NCI-H748 treated with DMSO at 0.1 percent for 48 hours (cell line): ENCODE data around the gene EIPR1.
"Not testable (repeated sequence)": the region's sequence is repeated elsewhere in the genome, so short reads cannot be mapped to it uniquely, and the experiment has no call there.

Source experiments
- DNase-seq: peaks from one replicate; lab custom pipeline; 2025; lab: John Stamatoyannopoulos, UW

The EIPR1 gene

DNA sequence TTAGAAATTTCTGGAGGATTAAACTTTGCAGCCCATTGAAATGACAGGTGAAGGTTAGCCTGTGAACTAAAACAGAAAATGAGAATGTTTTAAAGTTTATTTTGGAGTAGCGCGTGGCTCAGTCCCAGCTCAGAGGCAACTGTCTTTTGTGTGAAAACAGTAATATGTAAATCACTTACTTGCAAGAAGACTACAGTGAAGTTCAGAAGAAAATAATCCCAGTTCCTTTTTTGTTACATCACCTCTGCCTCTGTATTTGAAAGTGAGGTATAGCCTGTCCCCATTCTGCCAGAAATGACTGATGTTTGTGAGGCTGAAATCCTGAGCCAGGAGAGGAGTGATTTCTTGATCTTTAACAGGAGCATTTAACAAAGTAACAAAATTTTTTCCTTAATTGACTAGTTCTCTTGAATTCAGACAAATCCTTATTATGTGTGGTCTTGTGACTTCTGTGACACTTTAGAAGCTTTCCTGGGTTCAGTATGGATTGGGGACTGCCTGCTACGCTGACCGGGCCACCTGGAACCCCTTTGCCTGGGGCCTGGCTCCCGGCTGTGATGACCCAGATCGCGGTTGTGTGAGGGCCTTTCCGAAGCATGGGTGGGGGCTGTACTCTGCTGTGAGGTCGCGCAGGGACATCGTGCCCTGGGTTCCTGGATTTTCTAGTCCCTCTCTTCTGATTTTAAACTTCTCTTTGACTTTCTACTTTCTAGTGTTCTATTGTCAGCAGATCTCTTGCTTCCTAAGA is 26.1 kb upstream of the EIPR1 start:
- DNase-seq = no peak

DNA sequence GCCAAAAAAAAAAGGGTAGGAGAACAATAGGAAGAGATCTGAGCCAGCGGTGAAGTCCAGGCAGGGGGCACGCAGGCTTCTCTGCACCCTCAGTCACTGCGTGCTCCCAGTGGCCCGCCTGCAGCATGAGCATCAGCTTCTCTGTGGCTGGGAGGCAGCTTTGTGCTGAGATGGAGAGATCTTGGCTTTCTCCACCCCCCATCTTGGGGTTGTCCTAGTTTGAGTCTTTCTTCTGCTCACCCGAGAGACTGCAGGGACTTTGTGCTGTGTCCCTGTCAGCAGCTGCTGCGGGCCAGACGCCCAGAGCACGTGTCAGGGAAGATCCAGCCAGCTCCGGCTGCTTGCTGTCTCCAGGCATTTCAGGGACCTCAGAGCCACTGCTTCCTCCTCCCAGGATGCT is 22.2 kb upstream of the EIPR1 start:
- no peak for DNase-seq

DNA sequence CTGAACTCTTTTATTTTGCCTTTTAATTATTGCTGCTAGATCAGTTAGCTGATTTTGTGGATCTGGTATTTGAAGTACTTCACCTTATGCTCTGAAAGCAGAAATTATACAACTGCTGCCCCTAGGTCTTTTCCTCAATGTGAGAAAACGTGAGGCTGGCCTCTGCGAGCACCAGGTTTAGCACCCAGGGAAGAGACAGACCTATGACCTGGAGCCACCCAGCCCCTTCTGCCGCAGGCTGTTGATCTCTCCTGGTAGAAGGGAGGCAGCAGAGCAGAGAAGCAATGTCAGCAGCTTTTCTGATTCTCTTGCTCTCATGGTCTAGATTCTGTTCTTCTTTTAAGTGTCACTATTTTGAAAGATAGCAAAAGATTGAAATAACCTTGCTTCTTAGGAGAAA is 21.8 kb upstream of the EIPR1 start:
- DNase-seq = no peak

DNA sequence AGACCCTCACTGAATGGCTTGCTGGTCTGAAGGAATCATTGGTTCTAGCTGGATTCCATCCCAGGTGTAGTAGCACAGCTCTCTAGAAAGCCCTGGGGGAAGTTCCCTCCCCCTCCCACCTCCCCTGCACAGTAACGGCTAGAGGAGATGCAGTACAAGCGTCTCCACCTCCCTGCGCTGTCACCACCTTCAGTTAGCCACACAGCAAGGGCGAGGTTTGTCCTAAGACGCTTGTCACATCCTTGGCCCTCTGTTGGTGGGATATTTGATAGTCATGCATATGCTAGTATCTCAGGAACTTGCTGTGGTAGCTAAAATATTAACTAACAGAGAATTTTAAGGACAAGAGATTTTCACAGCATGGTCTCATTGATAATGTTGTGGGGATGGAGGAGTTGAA is 21.2 kb upstream of the EIPR1 start:
- DNase-seq = no peak

DNA sequence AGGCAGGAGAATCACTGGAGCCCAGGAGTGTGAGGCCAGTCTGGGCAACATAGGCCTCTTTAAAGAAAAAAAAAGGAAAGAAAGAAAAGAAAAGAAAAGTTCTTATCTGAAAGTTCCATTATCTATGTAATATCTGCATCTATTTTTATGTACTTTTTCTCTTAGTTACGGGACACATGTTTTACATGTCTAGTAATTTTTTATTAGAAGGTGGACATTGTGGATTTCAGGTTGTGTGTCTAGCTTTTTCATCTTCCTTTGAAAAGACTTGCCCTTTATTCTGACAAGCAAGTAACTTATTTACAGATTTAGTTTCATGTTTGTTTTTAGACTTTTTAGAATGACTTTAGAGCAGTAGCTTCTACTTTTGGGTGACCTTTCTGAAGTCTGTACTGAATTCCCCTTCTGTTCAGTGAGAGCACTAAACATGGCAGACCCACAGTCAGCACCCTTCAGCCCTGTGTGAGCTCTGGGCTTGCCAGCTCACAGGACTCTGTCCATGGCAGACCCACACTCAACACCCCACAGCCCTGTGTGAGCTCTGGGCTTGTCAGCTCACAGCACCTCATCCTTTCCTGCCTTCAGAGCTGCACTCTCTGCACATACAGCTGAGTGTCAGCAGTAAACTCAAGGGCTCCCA is 19.4 kb upstream of the EIPR1 start:
- DNase-seq = no peak

DNA sequence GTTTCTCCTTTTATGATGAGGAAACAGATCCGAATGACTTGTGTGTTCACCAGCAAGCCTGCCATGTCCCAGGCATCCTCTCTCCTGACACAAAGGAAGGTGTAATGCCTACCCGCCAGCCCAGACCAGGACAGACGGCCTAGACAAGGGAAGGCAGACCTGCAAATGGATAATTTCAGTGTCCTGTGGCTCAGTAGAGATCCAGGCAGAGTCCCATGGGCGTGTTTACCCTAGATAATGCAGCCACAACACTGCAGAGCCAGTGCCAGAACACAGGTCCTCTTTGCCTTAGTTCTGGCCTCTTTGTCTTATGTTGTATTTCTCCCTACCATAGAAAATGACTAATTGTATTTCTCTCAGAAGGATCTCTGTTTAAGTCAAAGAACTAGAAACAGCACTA is 14.6 kb upstream of the EIPR1 start:
- no peak for DNase-seq

DNA sequence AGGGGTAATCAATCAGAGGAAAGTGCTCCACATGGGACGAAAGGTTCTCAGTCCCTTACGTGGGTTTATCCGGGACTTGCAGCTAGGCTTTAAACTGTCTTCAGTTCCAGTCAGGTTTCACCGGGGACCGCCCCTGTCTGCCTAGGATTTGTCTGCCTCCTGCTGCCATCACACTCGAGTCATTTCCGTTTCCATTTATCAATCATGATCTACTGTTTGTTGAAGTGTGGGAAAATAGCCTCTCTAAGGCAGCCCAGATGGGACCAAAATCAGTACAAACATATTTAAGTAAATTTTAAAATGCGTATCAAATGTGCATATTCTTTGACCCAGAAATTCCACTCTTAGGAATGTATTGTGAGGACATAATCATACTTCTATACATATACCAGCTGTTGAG is 12.4 kb upstream of the EIPR1 start:
- DNase-seq = no peak

DNA sequence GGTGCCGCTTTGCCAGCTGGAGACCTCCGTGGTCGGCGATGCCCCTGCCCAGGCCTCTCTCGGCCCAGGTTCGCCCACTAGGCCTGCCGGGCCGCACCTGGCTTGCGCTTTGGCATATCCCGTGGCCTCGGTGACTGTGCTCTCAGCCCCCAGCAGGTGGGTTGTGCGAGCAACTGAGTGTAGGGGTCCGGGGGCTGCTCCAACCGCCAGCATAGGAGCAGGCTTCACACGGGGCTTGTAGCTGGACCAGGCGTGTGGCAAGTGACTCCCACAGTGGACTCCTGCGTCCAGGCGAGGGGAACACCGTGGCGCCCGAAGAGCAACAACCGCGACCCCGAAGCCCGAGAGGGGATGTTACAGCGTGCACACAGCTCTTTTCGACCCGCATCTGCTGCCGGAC is 11.6 kb upstream of the EIPR1 start:
- no peak for DNase-seq

DNA sequence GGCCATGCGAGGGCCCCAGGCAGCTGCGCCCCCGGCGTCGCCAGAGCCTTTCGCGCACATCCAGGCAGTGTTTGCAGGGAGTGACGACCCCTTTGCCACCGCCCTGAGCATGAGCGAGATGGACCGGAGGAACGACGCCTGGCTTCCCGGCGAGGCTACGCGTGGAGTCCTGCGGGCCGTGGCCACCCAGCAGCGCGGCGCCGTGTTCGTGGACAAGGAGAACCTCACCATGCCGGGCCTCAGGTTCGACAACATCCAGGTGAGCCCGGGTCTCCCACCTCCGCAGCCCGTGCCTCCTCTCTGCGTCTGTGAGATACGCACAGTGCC is 10.8 kb upstream of the EIPR1 start:
- no peak for DNase-seq

DNA sequence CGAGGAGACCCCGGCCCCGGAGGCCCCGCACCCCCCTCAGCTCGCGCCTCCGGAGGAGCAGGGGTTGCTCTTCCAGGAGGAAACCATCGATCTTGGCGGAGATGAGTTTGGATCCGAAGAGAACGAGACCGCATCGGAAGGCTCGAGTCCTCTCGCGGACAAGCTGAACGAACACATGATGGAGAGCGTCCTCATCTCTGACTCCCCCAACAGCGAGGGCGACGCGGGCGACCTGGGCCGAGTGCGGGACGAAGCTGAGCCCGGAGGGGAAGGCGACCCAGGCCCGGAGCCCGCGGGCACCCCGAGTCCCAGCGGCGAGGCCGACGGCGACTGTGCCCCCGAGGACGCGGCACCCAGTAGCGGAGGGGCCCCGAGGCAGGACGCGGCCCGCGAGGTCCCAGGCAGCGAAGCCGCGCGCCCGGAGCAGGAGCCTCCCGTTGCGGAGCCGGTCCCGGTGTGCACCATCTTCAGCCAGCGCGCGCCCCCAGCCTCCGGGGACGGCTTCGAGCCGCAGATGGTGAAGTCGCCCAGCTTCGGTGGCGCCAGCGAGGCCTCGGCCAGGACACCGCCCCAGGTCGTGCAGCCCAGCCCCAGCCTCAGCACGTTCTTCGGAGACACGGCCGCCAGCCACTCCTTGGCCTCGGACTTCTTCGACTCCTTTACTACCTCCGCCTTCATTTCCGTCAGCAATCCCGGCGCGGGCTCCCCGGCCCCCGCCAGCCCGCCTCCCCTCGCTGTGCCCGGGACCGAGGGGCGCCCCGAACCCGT is 10.2 kb upstream of the EIPR1 start:
- no peak for DNase-seq

DNA sequence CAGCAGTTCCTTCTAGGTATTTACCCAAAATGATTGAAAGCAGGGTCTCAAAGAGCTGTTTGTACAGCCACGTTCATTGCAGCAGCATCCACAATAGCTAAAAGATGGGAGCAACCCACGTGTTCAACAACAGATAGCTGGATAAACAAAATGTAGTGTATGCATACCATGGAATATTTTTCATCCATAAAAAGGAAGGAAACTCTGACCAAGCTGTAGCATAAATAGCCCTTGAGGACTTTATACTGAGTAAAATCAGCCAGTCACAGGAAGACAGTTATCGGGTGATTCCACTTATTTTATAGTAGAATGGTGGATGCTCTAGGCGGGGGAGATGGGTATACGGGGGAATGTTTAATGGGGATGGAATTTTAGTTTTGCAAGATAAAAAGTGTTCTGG is 9.4 kb upstream of the EIPR1 start:
- no peak for DNase-seq

DNA sequence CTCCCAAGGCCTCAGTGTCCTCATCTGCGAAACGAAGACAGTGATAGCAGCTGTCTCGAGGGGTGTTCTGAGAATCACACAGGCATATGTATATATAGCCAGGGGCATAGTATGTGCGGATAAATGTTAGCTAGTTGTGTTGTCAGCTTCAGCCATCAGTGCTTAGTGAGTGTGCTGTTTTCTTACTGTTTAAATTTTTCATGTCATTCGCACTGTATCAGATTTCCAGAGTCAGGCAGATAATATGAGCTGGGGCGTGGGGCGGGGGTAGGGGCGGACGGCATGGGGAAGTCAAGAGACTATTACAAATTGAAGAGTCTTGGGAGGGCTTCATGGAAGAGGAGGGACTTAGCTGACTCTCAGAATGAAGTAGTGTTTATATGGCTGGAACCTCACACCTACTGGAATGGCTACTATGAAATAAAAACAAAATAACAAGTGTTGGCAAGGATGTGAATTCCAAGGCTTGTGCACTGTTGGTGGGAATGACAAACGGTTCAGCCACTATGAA is 8.9 kb upstream of the EIPR1 start:
- DNase-seq = no peak

DNA sequence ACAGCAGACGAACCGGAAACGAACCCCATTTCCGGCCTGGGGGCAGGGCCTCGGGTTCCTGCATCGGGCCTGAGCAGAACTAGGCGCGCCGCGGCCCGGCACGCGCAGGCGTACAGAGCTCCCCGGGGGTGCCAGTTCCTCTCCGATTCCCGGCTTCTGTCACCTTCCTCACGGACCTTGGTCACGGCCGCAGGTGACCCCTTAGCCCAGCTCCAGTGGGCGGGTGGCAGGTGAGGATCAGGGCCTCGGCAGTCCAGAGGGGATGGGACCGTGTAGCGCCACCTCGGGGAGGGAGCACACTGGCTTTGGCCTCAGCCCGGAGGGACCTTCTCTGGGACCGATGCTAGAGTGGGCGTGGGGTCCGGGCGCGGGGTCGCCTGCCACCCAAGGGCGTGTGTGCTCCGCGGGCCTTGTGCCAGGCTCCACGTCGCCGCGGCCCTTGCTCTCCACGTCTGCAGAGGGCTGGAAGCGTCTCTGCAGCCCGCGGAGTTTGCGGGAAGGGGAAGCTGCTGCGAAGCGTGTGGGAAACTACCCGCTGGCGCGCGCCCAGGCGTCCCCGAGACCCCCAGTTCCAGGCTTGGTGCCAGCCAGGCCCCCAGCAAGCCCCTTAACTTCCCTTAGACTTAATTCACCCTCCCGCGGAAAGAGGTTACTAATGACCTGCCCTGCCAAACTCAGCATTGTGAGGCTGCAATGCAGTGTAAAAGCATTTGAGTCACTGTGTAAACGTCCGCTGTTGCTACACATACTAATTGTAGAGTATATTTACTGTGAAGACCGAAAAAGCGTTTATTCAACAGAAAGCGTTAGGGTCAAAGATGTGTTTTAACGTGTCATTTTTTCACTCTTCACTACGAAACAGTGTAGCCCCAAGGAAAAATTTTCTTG is 2.3 kb upstream of the EIPR1 start, which contains the start of gene TRAPPC12:
TRAPPC12 (plus strand) TSS at position 48 of the 888 bp plus-strand sequence. CDS start 7,930 bp downstream, outside the sequence.
- DNase-seq = peak; percentile 82

DNA sequence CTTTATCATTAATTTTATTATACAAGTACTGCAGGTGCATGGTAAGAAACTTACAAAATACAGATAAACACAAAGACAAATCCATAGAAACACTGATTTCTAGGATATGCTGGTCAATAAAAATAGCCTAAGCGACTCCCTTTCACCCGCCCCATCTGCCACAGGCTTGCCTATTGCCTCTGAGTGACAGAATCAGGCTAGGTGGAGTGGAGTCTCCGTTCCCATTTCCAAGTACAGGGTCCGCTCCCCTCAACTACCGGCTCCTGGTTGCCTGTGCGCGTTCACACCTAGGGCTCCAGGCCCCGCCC is 1.7 kb upstream of the EIPR1 start:
- DNase-seq = no peak

DNA sequence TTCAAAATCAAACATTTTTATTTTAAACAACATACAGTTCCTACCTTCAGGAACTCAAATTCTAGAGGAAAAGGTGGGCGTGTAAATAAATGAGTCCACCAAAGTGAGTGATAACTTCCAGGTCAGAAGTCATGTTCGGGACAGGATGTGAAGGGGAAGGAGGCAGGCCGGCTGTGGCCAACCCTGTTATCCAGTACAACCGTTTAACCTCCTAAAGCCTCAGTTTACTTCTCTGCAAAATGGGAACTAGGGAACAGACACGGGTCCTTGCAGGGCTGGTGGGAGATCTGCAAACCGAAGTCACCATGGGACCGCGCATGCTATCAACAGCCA is 373 bp downstream of the EIPR1 start:
- DNase-seq = peak; percentile 10

DNA sequence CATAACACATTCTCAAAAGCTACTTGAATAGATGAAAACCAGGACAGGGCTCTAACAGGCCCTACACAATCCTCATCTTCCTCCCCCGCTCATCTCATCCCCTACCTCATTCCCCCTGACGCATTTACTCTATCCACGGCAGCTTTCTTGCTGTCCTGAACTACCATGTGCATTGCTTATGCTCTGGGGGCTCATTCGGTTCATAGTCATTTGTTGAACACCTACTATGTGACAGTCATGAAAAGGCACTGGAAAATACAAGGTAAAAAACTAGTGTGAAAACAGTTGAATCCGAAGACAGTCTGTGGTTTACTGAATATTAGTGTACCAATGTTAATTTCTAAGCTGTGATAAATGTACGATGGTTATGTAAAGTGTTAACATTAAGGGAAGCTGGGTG is 797 bp downstream of the EIPR1 start:
- no peak for DNase-seq

DNA sequence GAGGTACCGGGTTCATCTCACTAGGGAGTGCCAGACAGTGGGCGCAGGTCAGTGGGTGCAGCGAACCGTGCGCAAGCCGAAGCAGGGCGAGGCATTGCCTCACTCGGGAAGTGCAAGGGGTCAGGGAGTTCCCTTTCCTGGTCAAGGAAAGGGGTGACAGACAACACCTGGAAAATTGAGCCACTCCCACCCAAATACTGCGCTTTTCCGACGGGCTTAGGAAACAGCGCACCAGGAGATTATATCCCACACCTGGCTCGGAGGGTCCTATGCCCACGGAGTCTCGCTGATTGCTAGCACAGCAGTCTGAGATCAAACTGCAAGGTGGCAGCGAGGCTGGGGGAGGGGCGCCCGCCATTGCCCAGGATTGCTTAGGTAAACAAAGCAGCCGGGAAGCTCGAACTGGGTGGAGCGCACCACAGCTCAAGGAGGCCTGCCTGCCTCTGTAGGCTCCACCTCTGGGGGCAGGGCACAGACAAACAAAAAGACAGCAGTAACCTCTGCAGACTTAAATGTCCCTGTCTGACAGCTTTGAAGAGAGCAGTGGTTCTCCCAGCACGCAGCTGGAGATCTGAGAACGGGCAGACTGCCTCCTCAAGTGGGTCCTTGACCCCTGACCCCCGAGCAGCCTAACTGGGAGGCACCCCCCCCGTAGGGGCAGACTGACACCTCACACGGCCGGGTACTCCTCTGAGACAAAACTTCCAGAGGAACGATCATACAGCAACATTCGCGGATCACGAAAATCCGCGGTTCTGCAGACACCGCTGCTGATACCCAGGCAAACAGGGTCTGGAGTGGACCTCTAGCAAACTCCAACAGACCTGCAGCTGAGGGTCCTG is 8.1 kb downstream of the EIPR1 start:
- not testable (repeated sequence) for DNase-seq

DNA sequence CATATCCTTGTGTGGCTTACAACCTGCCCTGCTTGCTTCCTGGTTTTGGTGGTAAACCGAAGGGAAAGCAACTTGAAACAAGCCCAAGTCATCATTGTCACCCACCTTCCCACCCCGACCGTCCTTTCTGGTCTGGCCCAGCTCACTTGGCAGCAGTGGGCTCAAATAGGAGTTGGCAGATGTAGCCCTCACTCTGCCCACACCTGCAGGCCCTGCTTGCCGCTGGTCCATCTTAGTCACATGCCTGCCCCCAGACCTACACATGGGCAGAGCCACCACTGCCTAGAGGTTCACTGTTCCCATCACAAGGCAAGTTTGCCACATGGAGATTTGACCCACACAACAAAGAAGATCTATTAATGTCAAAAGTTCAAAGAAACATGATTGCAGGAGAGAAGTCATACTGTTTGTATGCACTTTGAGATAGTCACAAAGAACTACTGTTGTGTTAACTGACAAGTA is 9.3 kb downstream of the EIPR1 start:
- DNase-seq = no peak

DNA sequence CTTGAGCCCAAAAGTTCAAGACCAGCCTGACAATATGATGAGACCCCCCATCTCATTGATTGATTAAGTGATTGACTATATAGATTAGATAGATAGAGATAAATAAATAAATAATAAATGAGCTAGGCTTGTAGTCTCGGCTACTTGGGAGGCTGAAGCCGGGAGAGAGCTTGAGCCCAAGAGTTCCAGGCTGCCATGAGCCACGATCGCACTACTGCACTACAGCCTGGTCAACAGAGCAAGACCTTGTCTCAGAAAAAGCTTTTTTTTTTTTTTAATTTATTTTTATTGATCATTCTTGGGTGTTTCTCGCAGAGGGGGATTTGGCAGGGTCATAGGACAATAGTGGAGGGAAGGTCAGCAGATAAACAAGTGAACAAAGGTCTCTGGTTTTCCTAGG is 12.4 kb downstream of the EIPR1 start:
- DNase-seq = no peak

DNA sequence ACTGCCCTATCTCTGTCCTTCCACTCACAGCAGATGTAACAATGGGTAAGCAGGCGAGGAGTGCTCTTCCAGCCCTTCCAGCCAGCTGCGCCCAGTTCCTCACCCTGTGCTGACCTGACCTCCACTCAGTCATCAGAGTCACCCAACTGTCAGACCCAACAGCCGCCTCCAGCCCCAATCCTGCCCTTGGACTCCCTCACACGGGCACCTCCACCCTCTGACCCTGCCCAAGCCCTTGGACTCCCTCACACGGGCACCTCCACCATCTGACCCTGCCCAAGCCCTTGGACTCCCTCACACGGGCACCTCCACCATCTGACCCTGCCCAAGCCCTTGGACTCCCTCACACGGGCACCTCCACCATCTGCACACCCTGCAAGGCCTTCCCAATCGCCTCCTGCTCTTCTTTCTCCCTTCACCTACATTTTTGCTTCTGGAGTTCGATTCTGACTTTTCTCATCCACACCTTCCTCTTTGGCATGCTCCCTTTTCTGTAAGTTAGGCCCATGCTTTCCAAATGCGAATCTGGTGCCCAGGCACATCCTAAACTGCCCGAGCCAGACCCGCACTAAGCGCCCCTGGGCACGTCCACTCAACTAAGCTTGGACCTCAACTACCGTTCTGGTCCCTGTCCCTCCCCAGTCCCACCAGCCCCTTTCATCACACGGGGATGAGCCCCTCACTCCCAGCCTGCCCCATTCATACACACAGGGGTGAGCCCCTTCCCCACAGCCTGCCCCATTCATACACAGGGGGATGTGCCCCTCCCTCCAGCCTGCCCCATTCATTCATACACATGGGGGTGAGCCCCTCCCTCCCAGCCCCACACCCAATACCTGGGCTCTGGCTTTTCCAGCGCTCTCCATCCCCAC is 15.9 kb downstream of the EIPR1 start:
- DNase-seq = no peak
